Tibial nerve (tissue), 4 donors: ENCODE results near the gene SLIT3. TPM values are rescaled to one million over a fixed set of nuclear protein-coding genes. Genes with fewer than 3 reads are reported as not detected.

ENCODE experiments used
- DNase-seq, 2 donors: peaks; one replicate each; pipeline ENCODE4 v3.0.0-alpha.2; 2019; ENCODE audit warnings: low spot score in 2 of 2
- H3K27ac ChIP-seq, 4 donors: fragments of 200-600 bp; sonication (generic) in 3 of 4; one replicate each; pipeline ENCODE4 v1.5.1; 2017 to 2019; ENCODE audit warnings: mild to moderate bottlenecking in 1 of 4
- H3K27me3 ChIP-seq, 2 donors: fragments of 200-600 bp; sonication (generic) in 1 of 2; one replicate each; pipeline versions ENCODE4 v1.5.1 to v1.6.0; 2017 to 2019
- H3K36me3 ChIP-seq, 3 donors: fragments of 200-600 bp; sonication (generic); one replicate each; pipeline ENCODE4 v1.5.1; 2018 to 2019
- H3K4me1 ChIP-seq, 4 donors: fragments of 200-600 bp; sonication (generic) in 3 of 4; one replicate each; pipeline ENCODE4 v1.5.1; 2017 to 2019
- H3K4me3 ChIP-seq, 4 donors: fragments of 200-600 bp; sonication (generic) in 3 of 4; one replicate each; pipeline ENCODE4 v1.5.1; 2017 to 2019; ENCODE audit warnings: mild to moderate bottlenecking in 1 of 4, moderate library complexity in 1 of 4
- H3K9me3 ChIP-seq, 4 donors: fragments of 200-600 bp; sonication (generic) in 3 of 4; one replicate each; pipeline ENCODE4 v1.5.1; 2017 to 2019
- EP300 ChIP-seq, 2 donors: sonication (generic); formaldehyde crosslinking; IDR thresholded peaks; one replicate each; pipeline ENCODE4 v1.6.1; 2017; ENCODE audit warnings: antibody characterized with exemption in 2 of 2, mild to moderate bottlenecking in 1 of 2
- POLR2A ChIP-seq, 2 donors: fragments of 450-650 bp; IDR thresholded peaks; one replicate each; pipeline ENCODE4 v1.6.1; 2017; ENCODE audit warnings: antibody characterized with exemption in 2 of 2, mild to moderate bottlenecking in 2 of 2, moderate library complexity in 2 of 2
- WGBS, 2 donors: methylation state at CpG; one replicate each; pipeline ENCODE4 v1.1.5; 2018; 5-methylcytosine and 5-hydroxymethylcytosine counted together
- total RNA-seq, 4 donors: library from RNA; depleted of rRNA; stranded (reverse); fragments of >200 nt; gene quantifications; one replicate each; pipeline ENCODE4 v1.1.0, GENCODE V29; 2016
- TF ChIP-seq, protein P1 (sequence below), 5 experiments: fragments of 200-600 bp in 3 of 5; fragments of 450-650 bp in 2 of 5; sonication (generic) in 3 of 5; IDR thresholded peaks; one replicate each; pipeline ENCODE4 v1.5.1; 2016 to 2019; ENCODE audit warnings: antibody characterized with exemption in 5 of 5, mild to moderate bottlenecking in 3 of 5, moderate library complexity in 2 of 5

SLIT3 gene
- total RNA-seq, 4 donors from 2014 or later: 16.6 to 39.0 (median 20.2) TPM

DNA sequence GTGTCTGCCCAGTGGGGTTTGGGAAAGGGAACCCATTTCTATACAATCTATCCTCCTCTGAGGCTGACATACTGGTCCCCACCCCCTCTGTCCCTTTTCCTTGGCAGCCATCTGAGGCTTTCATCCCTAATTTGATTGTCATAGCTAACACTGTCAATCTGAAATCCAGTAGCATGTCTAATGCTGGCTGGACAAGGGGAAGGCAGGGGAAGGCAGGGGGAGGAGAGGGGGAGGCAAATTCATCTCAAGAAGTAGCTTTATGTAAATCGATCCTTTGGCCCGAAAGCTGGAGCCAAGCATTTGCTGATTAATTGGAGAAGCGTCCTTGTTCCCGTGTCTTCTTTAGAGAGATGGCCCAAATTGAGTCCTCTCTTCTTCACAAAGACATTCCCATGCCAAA is 407.7 kb downstream of the SLIT3 start:
- H3K9me3 ChIP-seq: no peaks in the 10 kb centered on the region
- no peaks in the 10 kb centered on the region for H3K36me3 ChIP-seq
- WGBS, 2 donors: 81 to 82% methylated on average over 4 of the region's 4 CpGs
- H3K4me3 ChIP-seq: no peak overlapping the region
- H3K27ac ChIP-seq: no peak overlapping the region
- no peak for DNase-seq
- no peak for TF ChIP-seq POLR2A (IDR thresholded peaks at IDR 0.05)
- TF ChIP-seq, protein P1, sequence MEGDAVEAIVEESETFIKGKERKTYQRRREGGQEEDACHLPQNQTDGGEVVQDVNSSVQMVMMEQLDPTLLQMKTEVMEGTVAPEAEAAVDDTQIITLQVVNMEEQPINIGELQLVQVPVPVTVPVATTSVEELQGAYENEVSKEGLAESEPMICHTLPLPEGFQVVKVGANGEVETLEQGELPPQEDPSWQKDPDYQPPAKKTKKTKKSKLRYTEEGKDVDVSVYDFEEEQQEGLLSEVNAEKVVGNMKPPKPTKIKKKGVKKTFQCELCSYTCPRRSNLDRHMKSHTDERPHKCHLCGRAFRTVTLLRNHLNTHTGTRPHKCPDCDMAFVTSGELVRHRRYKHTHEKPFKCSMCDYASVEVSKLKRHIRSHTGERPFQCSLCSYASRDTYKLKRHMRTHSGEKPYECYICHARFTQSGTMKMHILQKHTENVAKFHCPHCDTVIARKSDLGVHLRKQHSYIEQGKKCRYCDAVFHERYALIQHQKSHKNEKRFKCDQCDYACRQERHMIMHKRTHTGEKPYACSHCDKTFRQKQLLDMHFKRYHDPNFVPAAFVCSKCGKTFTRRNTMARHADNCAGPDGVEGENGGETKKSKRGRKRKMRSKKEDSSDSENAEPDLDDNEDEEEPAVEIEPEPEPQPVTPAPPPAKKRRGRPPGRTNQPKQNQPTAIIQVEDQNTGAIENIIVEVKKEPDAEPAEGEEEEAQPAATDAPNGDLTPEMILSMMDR (IDR thresholded peaks at IDR 0.05): no peak
- no peak for TF ChIP-seq EP300 (IDR thresholded peaks at IDR 0.05)
- no peaks in the 10 kb centered on the region for H3K4me1 ChIP-seq
- H3K27me3 ChIP-seq: no peaks in the 10 kb centered on the region

DNA sequence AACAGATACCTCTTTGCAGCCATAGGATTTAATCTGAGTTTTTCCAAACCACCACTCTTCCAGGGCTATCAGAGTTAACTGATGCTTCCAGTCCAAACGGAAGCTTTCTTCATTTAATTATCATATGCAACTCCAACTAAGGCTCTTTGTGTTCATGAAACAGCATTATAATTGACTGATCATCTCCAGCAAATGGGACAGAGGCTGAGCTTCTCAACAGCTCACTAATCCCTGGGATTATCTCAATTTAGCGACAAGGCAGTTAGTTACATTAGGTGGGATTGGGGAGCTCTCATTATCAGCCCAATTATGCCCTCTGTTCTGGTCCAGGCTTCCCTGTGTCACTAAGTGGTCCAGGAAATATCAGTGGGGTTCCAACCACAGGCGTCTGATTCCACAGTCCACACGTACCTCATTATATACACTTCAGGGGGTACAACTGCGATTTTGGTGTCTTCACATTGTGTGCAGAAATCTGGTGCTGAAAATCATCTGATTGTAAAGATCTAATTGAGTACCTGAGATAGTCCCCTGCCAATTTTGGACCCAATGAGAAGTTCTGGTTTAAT is 408.2 kb downstream of the SLIT3 start:
- Histone ChIP-seq H3K27me3 (no peaks in the 10 kb centered on the region), H3K4me1 (no peaks in the 10 kb centered on the region), H3K27ac (no peak overlapping the region), H3K36me3 (no peaks in the 10 kb centered on the region), H3K9me3 (no peaks in the 10 kb centered on the region), H3K4me3 (no peak overlapping the region)
- WGBS, 2 donors: 80 to 81% methylated on average over 5 of the region's 5 CpGs
- no peak for DNase-seq
- TF ChIP-seq EP300 (IDR thresholded peaks at IDR 0.05): no peak
- no peak for TF ChIP-seq POLR2A (IDR thresholded peaks at IDR 0.05)

- 68 to 75% methylated on average over 6 of the region's 6 CpGs for WGBS, 2 donors
- H3K27ac ChIP-seq: no peak overlapping the region
- H3K4me3 ChIP-seq: no peak overlapping the region
- H3K9me3 ChIP-seq: no peaks in the 10 kb centered on the region
- H3K4me1 ChIP-seq: no peaks in the 10 kb centered on the region
- no peak for DNase-seq
- TF ChIP-seq POLR2A (IDR thresholded peaks at IDR 0.05) (no peak), EP300 (IDR thresholded peaks at IDR 0.05) (no peak)
- TF ChIP-seq, protein P1 (IDR thresholded peaks at IDR 0.05): no peak
- no peaks in the 10 kb centered on the region for H3K27me3 ChIP-seq
- no peaks in the 10 kb centered on the region for H3K36me3 ChIP-seq
These were observed 409.8 kb downstream of the SLIT3 start for GRCh38 chr5:168890816-168891812.

- DNase-seq: no peak
- no peak for TF ChIP-seq POLR2A (IDR thresholded peaks at IDR 0.05)
- WGBS, 2 donors: 100% methylated on average over 1 of the region's 1 CpG
- Histone ChIP-seq H3K9me3 (no peaks in the 10 kb centered on the region), H3K27me3 (no peaks in the 10 kb centered on the region), H3K27ac (no peak overlapping the region), H3K36me3 (no peaks in the 10 kb centered on the region), H3K4me3 (no peak overlapping the region), H3K4me1 (peaks cover 0 to 13% (median 2%) of the 10 kb centered on the region in 4 donors)
These were observed 411.9 kb downstream of the SLIT3 start for GRCh38 chr5:168889039-168889438.

- DNase-seq: no peak
- H3K9me3 ChIP-seq: no peaks in the 10 kb centered on the region
- 87 to 94% methylated on average over 3 of the region's 3 CpGs for WGBS, 2 donors
- H3K36me3 ChIP-seq: no peaks in the 10 kb centered on the region
- no peak overlapping the region for H3K4me3 ChIP-seq
- peaks cover 0 to 18% (median 2%) of the 10 kb centered on the region in 4 donors for H3K4me1 ChIP-seq
- TF ChIP-seq EP300 (IDR thresholded peaks at IDR 0.05) (no peak), POLR2A (IDR thresholded peaks at IDR 0.05) (no peak)
- TF ChIP-seq, protein P1 (IDR thresholded peaks at IDR 0.05): no peak
- H3K27ac ChIP-seq: no peak overlapping the region
- H3K27me3 ChIP-seq: no peaks in the 10 kb centered on the region
These were observed 413.0 kb downstream of the SLIT3 start for GRCh38 chr5:168887931-168888330.

GRCh38 chr5:168886157-168886556 is 414.8 kb downstream of the SLIT3 start:
- no peaks in the 10 kb centered on the region for H3K27me3 ChIP-seq
- H3K36me3 ChIP-seq: no peaks in the 10 kb centered on the region
- no peaks in the 10 kb centered on the region for H3K9me3 ChIP-seq
- TF ChIP-seq EP300 (IDR thresholded peaks at IDR 0.05) (no peak), POLR2A (IDR thresholded peaks at IDR 0.05) (no peak)
- TF ChIP-seq, protein P1 (IDR thresholded peaks at IDR 0.05): no peak
- H3K4me1 ChIP-seq: peaks cover 0 to 25% (median 2%) of the 10 kb centered on the region in 4 donors
- H3K4me3 ChIP-seq: no peak overlapping the region
- H3K27ac ChIP-seq: no peak overlapping the region
- DNase-seq: no peak
- WGBS, 2 donors: 72 to 81% methylated on average over 9 of the region's 9 CpGs
